ENCODE data around the gene PLXNB2. TPM values are rescaled to one million over a fixed set of nuclear protein-coding genes. Genes with fewer than 3 reads are reported as not detected.

PLXNB2 gene
- total RNA-seq, 1 experiment from 2014 or later, result 236 TPM

DNA sequence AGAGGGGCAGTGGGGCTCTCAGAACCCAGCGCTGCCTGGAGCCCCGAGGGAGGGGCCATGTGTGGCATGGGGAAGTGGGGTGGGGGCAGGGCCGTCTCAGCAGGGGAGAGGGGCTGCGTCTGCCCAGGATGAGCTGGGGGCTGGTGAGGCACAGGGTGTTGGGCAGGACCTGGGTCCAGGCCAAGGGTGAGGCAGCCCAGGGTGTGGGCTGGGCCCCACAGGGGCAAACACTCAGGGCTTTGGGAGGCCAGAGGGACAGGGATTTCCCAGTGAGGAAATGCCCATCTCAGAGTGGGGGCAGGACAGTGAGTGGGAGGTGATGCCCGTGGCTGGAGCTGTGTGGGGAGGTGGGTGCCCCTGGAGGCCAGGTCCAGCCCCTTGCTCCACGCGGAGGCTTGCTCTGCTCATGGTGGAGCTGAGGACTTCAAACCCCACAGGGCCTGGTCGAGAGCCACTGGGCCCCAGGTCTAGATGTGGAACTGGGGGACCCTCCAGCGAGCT, 5.4 kb downstream of the PLXNB2 start:
- peaks cover 63 to 90% of the 10 kb centered on the region in 2 experiments for H3K4me1 ChIP-seq (ENCODE audit: control insufficient read depth in 1 of 2, insufficient read depth in 2 of 2, low read length in 2 of 2)
- DNase-seq (ENCODE audit: low read depth, low spot score), result no peak
- H3K4me3 ChIP-seq (replicated peaks in 1 of 2; ENCODE audit: low read depth in 1 of 2, low read length in 2 of 2), result no peak overlapping the region
- ChIA-PET CTCF (no interaction called here), POLR2A (no interaction called here), RAD21 (ENCODE audit: low non-redundant PET in 1 of 2, low total read pairs in 2 of 2, uncharacterized antibody in 2 of 2, unreplicated experiment in 2 of 2) (no interaction called here)
- H3K36me3 ChIP-seq (ENCODE audit: control insufficient read depth in 1 of 2, insufficient read depth in 2 of 2, low read length in 2 of 2), result 0 out of 4 replicates have a peak, but pooled peaks cover 0 to 2% of the 10 kb centered on the region in 2 experiments
- H3K9me3 ChIP-seq (ENCODE audit: control insufficient read depth in 1 of 2, insufficient read depth in 1 of 2, low read depth in 1 of 2, low read length in 2 of 2), result no peaks in the 10 kb centered on the region
- peak overlapping the region; percentile 98 for H3K4me2 ChIP-seq (ENCODE audit: low read length)
- H3K27me3 ChIP-seq (ENCODE audit: insufficient read depth, low read length), result no peaks in the 10 kb centered on the region
- no TSS peak for BruUV-seq (replicated peaks)
- intact Hi-C loops (cut with micrococcal nuclease), result no loop called here
- ATAC-seq, result no peak
- TF ChIP-seq ZNF274 (IDR thresholded peaks at IDR 0.05; ENCODE audit: low read depth, low read length) (no peak), SP1 (IDR thresholded peaks at IDR 0.05; ENCODE audit: low read depth) (no peak), EZH2phosphoT487 (IDR thresholded peaks at IDR 0.05; ENCODE audit: borderline replicate concordance) (no peak), POLR2AphosphoS5 (IDR thresholded peaks at IDR 0.05; ENCODE audit: low read depth, low read length) (no peak), SRF (IDR thresholded peaks at IDR 0.05; ENCODE audit: low read depth) (no peak), EZH2 (IDR thresholded peaks at IDR 0.05) (no peak)
- H3K9ac ChIP-seq (ENCODE audit: low read length), result peak overlapping the region; percentile 96; the same call in 1 of the 2 replicates
- no peaks in the 10 kb centered on the region for H3K9me2 ChIP-seq (ENCODE audit: insufficient read depth)
- H3K79me2 ChIP-seq (ENCODE audit: insufficient read depth, low read length), result peaks cover 98% of the 10 kb centered on the region
- no peaks in the 10 kb centered on the region for H4K20me1 ChIP-seq (ENCODE audit: insufficient read depth)
- H2AFZ ChIP-seq (ENCODE audit: low read depth, low read length, poor library complexity, severe bottlenecking), result no peak overlapping the region
- peak overlapping the region; percentile 99 for H3K27ac ChIP-seq (ENCODE audit: low read depth, low read length)

- H3K9me3 ChIP-seq (ENCODE audit: control insufficient read depth in 1 of 2, insufficient read depth in 1 of 2, low read depth in 1 of 2, low read length in 2 of 2), result no peaks in the 10 kb centered on the region
- intact Hi-C loops (cut with micrococcal nuclease), result no loop called here
- no peak overlapping the region for H2AFZ ChIP-seq (ENCODE audit: low read depth, low read length, poor library complexity, severe bottlenecking)
- ATAC-seq (no peak), DNase-seq (ENCODE audit: low read depth, low spot score) (no peak)
- BruUV-seq (replicated peaks), result no TSS peak
- H3K27me3 ChIP-seq (ENCODE audit: insufficient read depth, low read length), result no peaks in the 10 kb centered on the region
- ChIA-PET POLR2A (no interaction called here), RAD21 (ENCODE audit: low non-redundant PET in 1 of 2, low total read pairs in 2 of 2, uncharacterized antibody in 2 of 2, unreplicated experiment in 2 of 2) (interaction anchor here in 1 of 2 experiments (0.7 kb wide), 1 partner anchor 26 kb away, joined by 3 read pairs; no protein-coding TSS in a partner anchor), CTCF (no interaction called here)
- peaks cover 68 to 95% of the 10 kb centered on the region in 2 experiments for H3K4me1 ChIP-seq (ENCODE audit: control insufficient read depth in 1 of 2, insufficient read depth in 2 of 2, low read length in 2 of 2)
- H4K20me1 ChIP-seq (ENCODE audit: insufficient read depth), result no peaks in the 10 kb centered on the region
- peak overlapping the region; percentile 98 for H3K4me2 ChIP-seq (ENCODE audit: low read length)
- no peaks in the 10 kb centered on the region for H3K9me2 ChIP-seq (ENCODE audit: insufficient read depth)
- H3K9ac ChIP-seq (ENCODE audit: low read length), result peak overlapping the region; percentile 96; the same call in 1 of the 2 replicates
- H3K27ac ChIP-seq (ENCODE audit: low read depth, low read length), result peak overlapping the region; percentile 99; the same call in 1 of the 2 replicates
- 0 out of 4 replicates have a peak, but pooled peaks cover 0 to 2% of the 10 kb centered on the region in 2 experiments for H3K36me3 ChIP-seq (ENCODE audit: control insufficient read depth in 1 of 2, insufficient read depth in 2 of 2, low read length in 2 of 2)
- no peak overlapping the region for H3K4me3 ChIP-seq (replicated peaks in 1 of 2; ENCODE audit: low read depth in 1 of 2, low read length in 2 of 2)
- H3K79me2 ChIP-seq (ENCODE audit: insufficient read depth, low read length), result peaks cover 99% of the 10 kb centered on the region
- TF ChIP-seq POLR2A (IDR thresholded peaks at IDR 0.05; ENCODE audit: borderline replicate concordance, extremely low read depth, insufficient read depth, insufficient read length) (no peak), ZFX (IDR thresholded peaks at IDR 0.05) (no peak), YY1 (IDR thresholded peaks at IDR 0.05; ENCODE audit: extremely low read depth, insufficient replicate concordance, low read depth, low read length) (no peak), FOSL1 (IDR thresholded peaks at IDR 0.05; ENCODE audit: low read depth) (no peak), EGR1 (IDR thresholded peaks at IDR 0.05; ENCODE audit: low read depth) (no peak), CBX3 (IDR thresholded peaks at IDR 0.05; ENCODE audit: low read depth) (no peak), EZH2 (IDR thresholded peaks at IDR 0.05) (no peak), CEBPB (IDR thresholded peaks at IDR 0.05; ENCODE audit: low read depth) (no peak), ELF1 (IDR thresholded peaks at IDR 0.05; ENCODE audit: borderline replicate concordance, low read depth) (no peak), CTCF (IDR thresholded peaks at IDR 0.05 in 2 of 3, conservative IDR thresholded peaks at IDR 0.05 in 1 of 3; ENCODE audit: borderline replicate concordance in 1 of 3, insufficient read depth in 1 of 3, low read depth in 2 of 3, low read length in 2 of 3) (no peak), SIN3A (IDR thresholded peaks at IDR 0.05; ENCODE audit: low read depth) (no peak), SP1 (IDR thresholded peaks at IDR 0.05; ENCODE audit: low read depth) (no peak), EZH2phosphoT487 (IDR thresholded peaks at IDR 0.05; ENCODE audit: borderline replicate concordance) (no peak)
- TF ChIP-seq, protein P1, sequence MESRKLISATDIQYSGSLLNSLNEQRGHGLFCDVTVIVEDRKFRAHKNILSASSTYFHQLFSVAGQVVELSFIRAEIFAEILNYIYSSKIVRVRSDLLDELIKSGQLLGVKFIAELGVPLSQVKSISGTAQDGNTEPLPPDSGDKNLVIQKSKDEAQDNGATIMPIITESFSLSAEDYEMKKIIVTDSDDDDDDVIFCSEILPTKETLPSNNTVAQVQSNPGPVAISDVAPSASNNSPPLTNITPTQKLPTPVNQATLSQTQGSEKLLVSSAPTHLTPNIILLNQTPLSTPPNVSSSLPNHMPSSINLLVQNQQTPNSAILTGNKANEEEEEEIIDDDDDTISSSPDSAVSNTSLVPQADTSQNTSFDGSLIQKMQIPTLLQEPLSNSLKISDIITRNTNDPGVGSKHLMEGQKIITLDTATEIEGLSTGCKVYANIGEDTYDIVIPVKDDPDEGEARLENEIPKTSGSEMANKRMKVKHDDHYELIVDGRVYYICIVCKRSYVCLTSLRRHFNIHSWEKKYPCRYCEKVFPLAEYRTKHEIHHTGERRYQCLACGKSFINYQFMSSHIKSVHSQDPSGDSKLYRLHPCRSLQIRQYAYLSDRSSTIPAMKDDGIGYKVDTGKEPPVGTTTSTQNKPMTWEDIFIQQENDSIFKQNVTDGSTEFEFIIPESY (IDR thresholded peaks at IDR 0.05; ENCODE audit: extremely low read depth, insufficient replicate concordance, low read length), result no peak
- TF ChIP-seq, protein P2, sequence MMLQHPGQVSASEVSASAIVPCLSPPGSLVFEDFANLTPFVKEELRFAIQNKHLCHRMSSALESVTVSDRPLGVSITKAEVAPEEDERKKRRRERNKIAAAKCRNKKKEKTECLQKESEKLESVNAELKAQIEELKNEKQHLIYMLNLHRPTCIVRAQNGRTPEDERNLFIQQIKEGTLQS (IDR thresholded peaks at IDR 0.05), result no peak
Observed at GRCh38 chr22:50301581-50301991, 5.9 kb downstream of the PLXNB2 start.
